HL-60 (cell line): ENCODE results near the gene CHRNA3.

Experiments used
- CTCF ChIP-seq: IDR thresholded peaks from one replicate; pipeline ENCODE4 v1.5.1; 2011; ENCODE audit warnings: low read length, control low read depth, inconsistent platforms; ENCODE audit not compliant: insufficient read depth
- POLR2AphosphoS5 ChIP-seq: IDR thresholded peaks from 2 replicates; pipeline ENCODE4 v1.6.1; 2012; ENCODE audit warnings: low read depth
- REST ChIP-seq: IDR thresholded peaks from 2 replicates; pipeline ENCODE4 v1.6.1; 2012; ENCODE audit warnings: low read depth; ENCODE audit not compliant: insufficient replicate concordance
- SPI1 ChIP-seq: IDR thresholded peaks from 2 replicates; pipeline ENCODE4 v1.6.1; 2012; ENCODE audit warnings: low read depth, mild to moderate bottlenecking, borderline replicate concordance

- no peak for TF ChIP-seq CTCF
- TF ChIP-seq POLR2AphosphoS5: no peak
- no peak for TF ChIP-seq SPI1
- TF ChIP-seq REST: no peak
These were observed 40.2 kb upstream of the CHRNA3 start for GRCh38 chr15:78661001-78661400.
